Stimulated activated CD4-positive, alpha-beta T cell treated with anti-CD3 and anti-CD28 coated beads, TNF-alpha, amount 100 ng/mL, for 4 hours (primary cell): ENCODE results near the gene KRTAP4-9.
"Not testable (repeated sequence)": the region's sequence is repeated elsewhere in the genome, so short reads cannot be mapped to it uniquely, and the experiment has no call there.

Experiments
- DNase-seq, 3 experiments: peaks; one replicate each; pipeline ENCODE4 v3.0.0-alpha.2; 2020; ENCODE audit warnings: low read depth in 3 of 3

KRTAP4-9 gene

DNA sequence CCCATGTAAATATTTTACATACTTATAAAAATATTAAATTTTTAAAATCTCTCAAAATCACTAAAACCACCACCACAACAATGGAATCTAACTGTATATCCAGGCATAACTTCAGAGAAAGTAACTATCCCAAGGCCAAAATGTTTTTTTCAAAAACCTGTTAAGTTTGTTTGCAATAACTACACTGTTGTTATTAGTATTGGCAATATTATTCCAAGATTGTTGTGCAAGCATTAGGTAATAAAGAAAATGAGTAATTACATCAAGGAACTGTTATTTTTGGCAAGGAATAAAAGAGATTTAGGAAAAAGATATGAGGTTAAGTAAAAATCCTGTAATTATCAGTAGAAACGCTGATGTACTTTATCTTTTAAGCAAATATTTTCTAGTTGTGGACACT, 22.2 kb downstream of the KRTAP4-9 start:
- DNase-seq = no peak

GRCh38 chr17:41131979-41132378, 26.8 kb downstream of the KRTAP4-9 start:
- no peak for DNase-seq

GRCh38 chr17:41133880-41134735, 28.9 kb downstream of the KRTAP4-9 start:
- DNase-seq = no peak

GRCh38 chr17:41139865-41140264, 34.7 kb downstream of the KRTAP4-9 start:
- DNase-seq = not testable (repeated sequence)

DNA sequence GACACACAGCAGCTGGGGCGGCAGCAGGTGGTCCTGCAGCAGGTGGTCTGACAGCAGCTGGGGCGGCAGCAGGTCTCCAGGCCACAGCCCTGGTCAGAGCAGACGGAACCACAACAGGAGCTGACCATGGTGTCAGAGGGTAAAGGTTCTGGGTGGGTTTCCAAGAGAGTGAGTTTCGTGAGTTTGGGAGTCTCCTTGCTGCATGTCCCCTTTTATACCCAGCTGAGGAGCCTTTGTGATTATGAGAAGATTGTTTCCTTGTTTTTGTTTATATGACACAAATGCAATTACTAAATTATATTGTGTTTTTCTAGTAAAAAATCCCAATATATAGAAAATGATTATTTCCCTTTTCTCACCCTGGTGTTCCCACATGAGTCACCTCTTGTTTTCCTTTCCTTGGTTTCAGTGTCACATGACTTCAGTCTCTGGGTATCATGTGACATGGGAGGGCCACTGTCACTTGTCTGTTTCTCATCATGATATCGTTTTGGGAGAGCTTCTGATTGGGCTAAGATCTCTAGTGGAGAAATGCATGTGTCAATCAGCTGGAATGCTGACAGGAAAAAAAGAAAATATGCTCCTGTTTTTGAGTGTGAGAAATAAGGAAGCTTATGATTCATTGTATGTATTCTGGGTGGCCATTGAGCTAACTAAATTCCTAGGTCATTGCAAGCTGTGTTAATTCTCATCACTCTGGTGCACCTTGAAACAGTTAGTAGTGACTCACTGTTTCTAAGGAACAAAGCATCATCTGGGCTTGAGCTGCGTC, 35.4 kb downstream of the KRTAP4-9 start, which contains the start of gene KRTAP4-6:
Gene KRTAP4-6, minus strand, starts transcription at position 185 of the 772 bp plus-strand sequence. Its CDS starts 57 bp downstream, at position 128.
- DNase-seq = no peak

GRCh38 chr17:41141361-41141760, 36.2 kb downstream of the KRTAP4-9 start:
- no peak for DNase-seq

DNA sequence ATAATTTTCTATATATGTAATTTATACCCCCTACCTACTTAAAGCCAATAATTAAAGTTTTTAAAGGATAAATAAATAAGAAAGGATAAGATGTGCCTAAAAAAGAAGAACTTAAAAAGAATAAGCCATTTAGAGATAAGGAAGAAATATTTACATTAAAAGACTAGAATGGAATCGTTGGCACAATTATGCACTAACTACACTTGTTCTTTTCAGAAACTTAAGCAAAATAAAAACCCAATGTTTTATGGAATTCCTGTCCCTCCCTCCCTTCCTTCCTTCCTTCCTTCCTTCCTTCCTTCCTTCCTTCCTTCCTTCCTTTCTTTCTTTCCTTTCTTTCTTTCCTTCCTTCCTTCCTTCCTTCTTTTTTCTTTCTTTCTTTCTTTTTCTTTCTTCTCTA, 39.7 kb downstream of the KRTAP4-9 start:
- no peak for DNase-seq

DNA sequence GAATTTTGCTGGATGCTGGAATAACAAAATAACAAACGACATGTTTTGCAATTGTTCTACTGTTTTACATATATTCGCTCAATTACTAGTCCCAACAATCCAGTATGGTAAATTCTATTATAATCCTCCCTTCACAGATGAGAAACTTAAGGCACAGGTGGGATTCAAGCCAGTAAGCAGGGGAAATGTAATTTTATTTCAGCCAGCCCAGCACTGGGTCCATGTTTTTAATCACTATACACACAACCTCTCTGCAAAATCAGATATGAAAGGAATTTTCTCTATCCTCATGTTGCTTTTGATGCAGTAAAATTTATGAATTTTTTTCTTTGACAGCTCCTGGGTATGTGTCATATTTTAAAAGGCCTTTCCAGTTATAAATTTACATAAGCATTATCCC, 40.1 kb downstream of the KRTAP4-9 start:
- DNase-seq = no peak

DNA sequence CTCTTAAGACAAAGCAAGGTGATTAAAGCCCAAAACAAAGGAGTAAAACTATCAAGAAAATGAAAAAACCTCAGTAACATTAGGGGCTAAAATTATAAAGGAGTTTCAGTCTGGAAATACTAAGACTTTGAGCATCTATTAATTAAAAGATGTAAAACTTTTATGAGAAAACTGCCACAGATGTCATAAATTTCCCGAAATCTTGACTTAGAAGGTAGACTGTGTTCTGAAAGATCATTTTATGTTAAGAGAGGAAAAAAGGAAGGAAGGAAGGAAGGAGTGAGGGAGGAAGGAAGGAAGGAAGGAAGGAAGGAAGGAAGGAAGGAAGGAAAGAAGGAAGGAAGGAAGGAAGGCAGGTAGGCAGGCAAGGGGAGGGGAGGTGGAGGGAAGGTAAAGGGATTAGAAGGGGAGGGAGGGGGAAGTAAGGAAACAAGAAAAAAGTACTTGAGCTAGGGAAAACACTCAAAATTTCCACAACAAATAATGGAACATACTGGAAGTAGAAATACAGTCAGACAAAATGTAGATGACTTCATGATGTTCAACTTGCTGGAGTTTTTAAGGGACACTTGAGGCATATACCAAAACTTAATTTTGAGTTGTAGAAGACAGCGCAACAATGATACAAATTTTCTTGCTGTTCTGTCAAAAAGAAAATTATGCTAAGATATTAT, 42.5 kb downstream of the KRTAP4-9 start:
- DNase-seq = no peak

DNA sequence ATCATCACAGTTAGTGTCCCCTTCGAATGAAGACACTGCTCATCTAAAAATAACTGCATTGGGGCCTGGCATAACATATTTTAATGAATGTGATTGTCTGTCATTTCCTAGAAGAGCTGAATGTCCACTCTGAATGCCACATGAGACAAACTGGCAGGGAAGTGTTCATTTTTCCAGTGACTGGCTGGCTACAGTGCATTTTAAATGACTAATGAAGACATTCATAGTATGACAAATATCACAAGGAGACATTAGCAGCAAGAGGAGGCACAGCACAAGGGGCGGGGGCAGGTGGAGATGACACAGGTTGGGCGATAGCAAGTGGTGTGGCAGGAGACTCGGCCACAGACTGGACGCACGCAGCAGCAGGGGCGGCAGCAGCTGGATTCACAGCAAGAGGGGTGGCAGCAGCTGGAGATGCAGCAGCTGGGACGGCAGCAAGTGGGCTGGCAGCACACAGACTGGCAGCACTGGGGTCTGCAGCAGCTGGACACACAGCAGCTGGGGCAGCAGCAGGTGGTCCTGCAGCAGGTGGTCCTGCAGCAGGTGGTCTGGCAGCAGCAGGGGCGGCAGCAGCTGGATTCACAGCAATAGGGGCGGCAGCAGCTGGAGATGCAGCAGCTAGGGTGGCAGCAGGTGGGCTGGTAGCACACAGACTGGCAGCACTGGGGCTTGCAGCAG, 43.9 kb downstream of the KRTAP4-9 start:
- DNase-seq = not testable (repeated sequence)

DNA sequence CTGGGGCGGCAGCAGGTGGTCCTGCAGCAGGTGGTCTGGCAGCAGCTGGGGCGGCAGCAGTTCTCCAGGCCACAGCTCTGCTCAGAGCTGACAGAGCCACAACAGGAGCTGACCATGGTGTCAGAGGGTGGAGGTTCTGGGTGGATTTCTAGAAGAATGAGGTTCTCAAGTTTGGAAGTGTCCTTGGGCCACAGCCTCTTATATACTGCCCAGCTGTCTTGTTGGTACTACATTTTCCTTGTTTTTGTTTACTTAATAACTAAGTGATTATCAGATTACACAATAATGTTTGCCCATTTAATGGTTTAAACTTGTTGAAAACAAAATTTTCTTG, 44.4 kb downstream of the KRTAP4-9 start, which contains the start of gene KRTAP4-5:
Gene KRTAP4-5, minus strand, starts transcription at position 174 of the 334 bp plus-strand sequence. Its CDS starts 58 bp downstream, at position 116.
- DNase-seq = no peak

DNA sequence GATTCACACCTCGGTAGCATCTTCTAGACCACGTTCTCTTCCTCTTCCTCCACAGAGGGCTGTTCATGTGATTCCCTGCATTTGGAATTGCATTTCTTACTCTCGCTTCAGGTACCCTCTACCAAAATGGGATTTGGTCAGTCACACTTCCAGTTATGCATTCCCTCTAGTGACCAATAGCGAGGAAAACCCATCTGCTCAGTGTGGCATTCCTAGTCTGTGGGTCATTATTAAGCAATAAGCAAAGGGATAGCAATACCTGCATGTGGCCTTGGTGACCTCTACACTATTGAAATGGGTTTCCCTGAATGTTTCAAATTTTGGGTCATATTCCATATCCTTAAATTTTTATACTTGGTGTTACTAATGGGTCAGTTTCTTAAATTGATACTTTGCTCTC, 44.8 kb downstream of the KRTAP4-9 start:
- no peak for DNase-seq

- no peak for DNase-seq
Observed at GRCh38 chr17:41151525-41151924, 46.3 kb downstream of the KRTAP4-9 start.

DNA sequence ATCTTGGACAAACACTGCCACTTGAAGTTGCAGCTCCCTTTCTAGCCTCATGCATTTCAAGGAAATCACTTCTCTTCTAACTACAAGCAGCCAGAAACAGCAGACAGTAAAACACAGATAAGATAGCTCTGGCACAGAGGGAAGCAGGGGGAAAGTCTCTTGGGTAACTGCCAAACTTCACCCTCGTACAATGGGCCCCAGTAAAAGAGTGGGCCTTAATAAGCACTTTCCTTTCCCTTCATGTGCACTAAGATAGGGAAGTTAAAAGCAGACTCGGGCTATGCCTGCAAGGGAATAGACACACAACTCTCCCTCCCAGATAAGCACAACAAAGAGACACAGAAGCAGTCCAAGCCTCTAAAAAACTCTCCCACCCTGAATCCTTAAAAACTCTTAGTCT, 48.7 kb downstream of the KRTAP4-9 start:
- DNase-seq = no peak
